GM12878 (cell line): ENCODE results near the gene ELAVL2.

Experiments used
- CEBPB ChIP-seq, 2 experiments: fragments of 150-350 bp in 1 of 2; IDR thresholded peaks; 2 replicates each; pipeline ENCODE4 v1.6.1; 2012 to 2014; ENCODE audit warnings: low read depth in 2 of 2, low read length in 2 of 2, borderline replicate concordance in 1 of 2, inconsistent platforms in 1 of 2
- CREB1 ChIP-seq: IDR thresholded peaks from 2 replicates; pipeline ENCODE4 v1.6.1; 2012; ENCODE audit warnings: low read depth, mild to moderate bottlenecking, inconsistent platforms
- EZH2 ChIP-seq: IDR thresholded peaks from 2 replicates; pipeline ENCODE4 v1.6.1; 2012; ENCODE audit warnings: low read depth, mild to moderate bottlenecking, control low read depth, inconsistent platforms, low read length, borderline replicate concordance; ENCODE audit not compliant: control insufficient read depth
- POLR2A ChIP-seq: IDR thresholded peaks from 2 replicates; pipeline ENCODE4 v1.6.1; 2011; ENCODE audit warnings: low read depth, mild to moderate bottlenecking, low read length
- RUNX3 ChIP-seq: IDR thresholded peaks from 2 replicates; pipeline ENCODE4 v1.6.1; 2012; ENCODE audit warnings: low read length, inconsistent platforms
- TCF12 ChIP-seq: IDR thresholded peaks from 2 replicates; pipeline ENCODE4 v1.6.1; 2011; ENCODE audit warnings: low read depth, mild to moderate bottlenecking, low read length
- ZNF274 ChIP-seq: IDR thresholded peaks from one replicate; pipeline ENCODE4 v1.8.0; 2011; ENCODE audit not compliant: insufficient read length, insufficient read depth
- TF ChIP-seq, protein P1 (sequence below), 3 experiments: IDR thresholded peaks in 2 of 3; conservative IDR thresholded peaks in 1 of 3; 2 replicates each; pipeline ENCODE4 v1.5.1; 2011; ENCODE audit warnings: low read depth in 3 of 3, low read length in 3 of 3, mild to moderate bottlenecking in 3 of 3, control low read depth in 2 of 3, moderate library complexity in 2 of 3, inconsistent platforms in 1 of 3, mixed read lengths in 1 of 3; ENCODE audit not compliant: control insufficient read depth in 2 of 3, insufficient read depth in 1 of 3; ENCODE audit errors: extremely low read depth in 1 of 3

DNA sequence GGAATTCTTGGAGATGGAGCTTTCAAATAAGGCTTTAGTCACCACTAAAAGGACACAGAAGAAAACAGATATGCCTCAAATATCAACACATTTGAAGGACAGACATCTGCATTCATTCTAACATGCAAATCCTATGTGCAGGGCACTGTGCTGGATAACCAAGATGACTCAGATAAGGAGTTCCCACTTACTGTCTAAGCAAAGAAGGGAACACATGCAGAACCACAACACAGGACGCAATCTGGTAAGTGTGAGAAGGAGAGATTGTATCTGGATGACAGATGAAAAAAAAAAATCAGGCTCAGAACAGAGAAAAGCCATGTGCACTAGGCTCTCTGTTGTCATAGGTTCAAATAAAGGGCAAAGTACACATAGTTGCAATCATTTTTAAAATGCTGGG is 42.5 kb downstream of the ELAVL2 start:
- TF ChIP-seq ZNF274 (no peak), EZH2 (no peak), POLR2A (no peak), TCF12 (no peak), CREB1 (no peak), CEBPB (IDR thresholded peaks at IDR 0.05; ENCODE audit: borderline replicate concordance in 1 of 2, low read depth in 2 of 2, low read length in 2 of 2) (no peak), RUNX3 (no peak)
- TF ChIP-seq, protein P1, sequence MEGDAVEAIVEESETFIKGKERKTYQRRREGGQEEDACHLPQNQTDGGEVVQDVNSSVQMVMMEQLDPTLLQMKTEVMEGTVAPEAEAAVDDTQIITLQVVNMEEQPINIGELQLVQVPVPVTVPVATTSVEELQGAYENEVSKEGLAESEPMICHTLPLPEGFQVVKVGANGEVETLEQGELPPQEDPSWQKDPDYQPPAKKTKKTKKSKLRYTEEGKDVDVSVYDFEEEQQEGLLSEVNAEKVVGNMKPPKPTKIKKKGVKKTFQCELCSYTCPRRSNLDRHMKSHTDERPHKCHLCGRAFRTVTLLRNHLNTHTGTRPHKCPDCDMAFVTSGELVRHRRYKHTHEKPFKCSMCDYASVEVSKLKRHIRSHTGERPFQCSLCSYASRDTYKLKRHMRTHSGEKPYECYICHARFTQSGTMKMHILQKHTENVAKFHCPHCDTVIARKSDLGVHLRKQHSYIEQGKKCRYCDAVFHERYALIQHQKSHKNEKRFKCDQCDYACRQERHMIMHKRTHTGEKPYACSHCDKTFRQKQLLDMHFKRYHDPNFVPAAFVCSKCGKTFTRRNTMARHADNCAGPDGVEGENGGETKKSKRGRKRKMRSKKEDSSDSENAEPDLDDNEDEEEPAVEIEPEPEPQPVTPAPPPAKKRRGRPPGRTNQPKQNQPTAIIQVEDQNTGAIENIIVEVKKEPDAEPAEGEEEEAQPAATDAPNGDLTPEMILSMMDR (IDR thresholded peaks at IDR 0.05 in 2 of 3, conservative IDR thresholded peaks at IDR 0.05 in 1 of 3; ENCODE audit: control insufficient read depth in 2 of 3, extremely low read depth in 1 of 3, insufficient read depth in 1 of 3, low read depth in 3 of 3, low read length in 3 of 3), result no peak
